Breast epithelium (tissue), 3 donors: ENCODE data around the gene SCRT2.

Experiments used
- CTCF ChIP-seq, 3 donors: fragments of 450-650 bp; IDR thresholded peaks; one replicate each; pipeline ENCODE4 v1.5.1; 2016 to 2017; ENCODE audit warnings: antibody characterized with exemption in 3 of 3, mild to moderate bottlenecking in 3 of 3, moderate library complexity in 3 of 3
- POLR2A ChIP-seq: fragments of 450-650 bp; IDR thresholded peaks from one replicate; pipeline ENCODE4 v1.6.1; 2016; ENCODE audit warnings: antibody characterized with exemption, mild to moderate bottlenecking, moderate library complexity
- POLR2AphosphoS5 ChIP-seq, 3 donors: sonication (generic); formaldehyde crosslinking; IDR thresholded peaks; one replicate each; pipeline ENCODE4 v1.6.1; 2017; ENCODE audit warnings: antibody characterized with exemption in 3 of 3

- TF ChIP-seq CTCF (IDR thresholded peaks at IDR 0.05) = no peak
- no peak for TF ChIP-seq POLR2A
- no peak for TF ChIP-seq POLR2AphosphoS5 (IDR thresholded peaks at IDR 0.05)
Observed at GRCh38 chr20:677957-678356, 2.4 kb upstream of the SCRT2 start.
